Nephron progenitor cell (in vitro differentiated cells): ENCODE measurements around the gene SYF2.

Source experiments
- DNase-seq: peaks from one replicate; pipeline ENCODE4 v3.0.0; 2021
- H3K27ac Mint-ChIP-seq: 2 replicates; pipeline ENCODE4 v1.8.0; 2021; ENCODE audit warnings: mild to moderate bottlenecking, moderate library complexity, mixed read lengths
- H3K27me3 Mint-ChIP-seq: 2 replicates; pipeline ENCODE4 v1.8.0; 2021; ENCODE audit warnings: mild to moderate bottlenecking, low read depth, mixed read lengths; ENCODE audit not compliant: poor library complexity
- H3K36me3 Mint-ChIP-seq: 2 replicates; pipeline ENCODE4 v1.8.0; 2021; ENCODE audit warnings: low read depth, mixed read lengths
- H3K4me1 Mint-ChIP-seq: 2 replicates; pipeline ENCODE4 v1.8.0; 2021; ENCODE audit warnings: mixed read lengths
- H3K4me3 Mint-ChIP-seq: 2 replicates; pipeline ENCODE4 v1.8.0; 2021; ENCODE audit warnings: mild to moderate bottlenecking, moderate library complexity, mixed read lengths
- H3K9me3 Mint-ChIP-seq: 2 replicates; pipeline ENCODE4 v1.8.0; 2021; ENCODE audit warnings: mild to moderate bottlenecking, moderate library complexity, mixed read lengths
- TF ChIP-seq, protein P1 (sequence below): fragments of 200-600 bp; sonication (generic); IDR thresholded peaks from 2 replicates; pipeline ENCODE4 v1.5.0; 2021; ENCODE audit warnings: antibody characterized with exemption

Gene SYF2

DNA sequence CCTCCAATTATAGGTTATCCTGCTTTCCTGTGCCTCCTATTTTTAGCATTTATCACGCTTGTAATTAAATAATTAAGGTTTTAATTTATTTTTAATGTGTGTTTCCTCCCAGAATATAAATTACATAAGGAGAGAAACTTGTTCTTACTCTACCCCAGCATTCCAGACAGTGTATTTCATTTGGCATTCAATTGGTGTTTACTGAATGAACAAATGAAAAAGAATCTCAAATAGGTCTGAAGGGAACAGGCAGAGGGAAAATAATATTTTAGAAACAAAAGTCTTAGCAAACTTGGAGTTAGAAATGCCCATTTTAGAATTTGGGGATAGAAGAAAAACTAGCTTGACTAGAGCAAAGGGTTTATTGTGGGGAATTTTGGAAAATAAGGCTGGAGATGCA, 24.9 kb upstream of the SYF2 start:
- Mint-ChIP-seq H3K36me3 (peaks cover 3% of the 10 kb centered on the region), H3K27me3 (peaks cover 3% of the 10 kb centered on the region), H3K4me3 (no peak overlapping the region), H3K4me1 (peaks cover 20% of the 10 kb centered on the region), H3K27ac (no peak overlapping the region), H3K9me3 (no peaks in the 10 kb centered on the region)
- DNase-seq: no peak
- TF ChIP-seq, protein P1, sequence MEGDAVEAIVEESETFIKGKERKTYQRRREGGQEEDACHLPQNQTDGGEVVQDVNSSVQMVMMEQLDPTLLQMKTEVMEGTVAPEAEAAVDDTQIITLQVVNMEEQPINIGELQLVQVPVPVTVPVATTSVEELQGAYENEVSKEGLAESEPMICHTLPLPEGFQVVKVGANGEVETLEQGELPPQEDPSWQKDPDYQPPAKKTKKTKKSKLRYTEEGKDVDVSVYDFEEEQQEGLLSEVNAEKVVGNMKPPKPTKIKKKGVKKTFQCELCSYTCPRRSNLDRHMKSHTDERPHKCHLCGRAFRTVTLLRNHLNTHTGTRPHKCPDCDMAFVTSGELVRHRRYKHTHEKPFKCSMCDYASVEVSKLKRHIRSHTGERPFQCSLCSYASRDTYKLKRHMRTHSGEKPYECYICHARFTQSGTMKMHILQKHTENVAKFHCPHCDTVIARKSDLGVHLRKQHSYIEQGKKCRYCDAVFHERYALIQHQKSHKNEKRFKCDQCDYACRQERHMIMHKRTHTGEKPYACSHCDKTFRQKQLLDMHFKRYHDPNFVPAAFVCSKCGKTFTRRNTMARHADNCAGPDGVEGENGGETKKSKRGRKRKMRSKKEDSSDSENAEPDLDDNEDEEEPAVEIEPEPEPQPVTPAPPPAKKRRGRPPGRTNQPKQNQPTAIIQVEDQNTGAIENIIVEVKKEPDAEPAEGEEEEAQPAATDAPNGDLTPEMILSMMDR: no peak

DNA sequence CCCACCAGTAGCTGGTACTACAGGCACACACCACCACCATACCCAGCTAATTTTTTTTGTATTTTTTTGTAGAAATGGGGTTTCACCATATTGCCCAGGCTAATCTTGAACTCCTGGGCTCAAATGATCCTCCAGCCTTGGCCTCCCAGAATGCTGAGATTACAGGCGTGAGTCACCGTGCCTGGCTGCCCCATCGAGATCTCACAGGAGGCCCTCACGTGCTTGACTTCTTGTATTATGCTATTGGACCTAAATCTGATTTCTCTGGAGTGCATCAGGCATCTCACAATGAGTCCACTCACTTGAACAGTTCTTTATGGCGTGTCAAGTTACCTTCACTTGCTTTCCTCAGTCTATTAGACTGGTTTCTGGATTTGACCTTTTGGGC, 24.3 kb upstream of the SYF2 start:
- Mint-ChIP-seq H3K9me3 (no peaks in the 10 kb centered on the region), H3K27ac (no peak overlapping the region), H3K4me1 (peaks cover 20% of the 10 kb centered on the region), H3K27me3 (peaks cover 7% of the 10 kb centered on the region), H3K4me3 (no peak overlapping the region), H3K36me3 (no peaks in the 10 kb centered on the region)
- TF ChIP-seq, protein P1: no peak
- no peak for DNase-seq

GRCh38 chr1:25255706-25256577, 23.6 kb upstream of the SYF2 start:
- H3K4me1 Mint-ChIP-seq: peaks cover 20% of the 10 kb centered on the region
- H3K27ac Mint-ChIP-seq: peak overlapping the region; percentile 78
- peaks cover 7% of the 10 kb centered on the region for H3K27me3 Mint-ChIP-seq
- no peaks in the 10 kb centered on the region for H3K36me3 Mint-ChIP-seq
- no peak for DNase-seq
- TF ChIP-seq, protein P1: no peak
- no peak overlapping the region for H3K4me3 Mint-ChIP-seq
- no peaks in the 10 kb centered on the region for H3K9me3 Mint-ChIP-seq

DNA sequence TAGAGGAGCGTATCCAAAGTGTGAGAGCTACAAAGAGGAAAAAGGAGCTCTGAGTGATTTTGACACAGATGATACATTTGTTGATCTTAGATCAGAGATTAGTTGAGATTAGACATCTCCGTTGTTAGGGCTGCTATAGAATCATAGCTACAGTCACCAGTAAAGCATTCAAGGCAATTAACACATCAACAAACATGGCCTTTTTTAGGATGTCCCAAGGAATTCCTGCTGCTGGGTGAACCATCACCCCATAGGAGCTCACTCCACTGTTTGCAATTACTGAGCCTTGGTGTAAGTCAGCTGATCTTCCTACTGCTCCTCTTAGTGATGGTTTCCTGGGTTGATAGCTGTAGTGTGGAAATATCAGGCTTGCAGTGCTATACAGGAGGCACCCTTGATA, 21.6 kb upstream of the SYF2 start:
- no peaks in the 10 kb centered on the region for H3K9me3 Mint-ChIP-seq
- no peak for DNase-seq
- peaks cover 20% of the 10 kb centered on the region for H3K4me1 Mint-ChIP-seq
- H3K27ac Mint-ChIP-seq: no peak overlapping the region
- H3K27me3 Mint-ChIP-seq: peaks cover 5% of the 10 kb centered on the region
- TF ChIP-seq, protein P1: no peak
- H3K36me3 Mint-ChIP-seq: no peaks in the 10 kb centered on the region
- H3K4me3 Mint-ChIP-seq: no peak overlapping the region

DNA sequence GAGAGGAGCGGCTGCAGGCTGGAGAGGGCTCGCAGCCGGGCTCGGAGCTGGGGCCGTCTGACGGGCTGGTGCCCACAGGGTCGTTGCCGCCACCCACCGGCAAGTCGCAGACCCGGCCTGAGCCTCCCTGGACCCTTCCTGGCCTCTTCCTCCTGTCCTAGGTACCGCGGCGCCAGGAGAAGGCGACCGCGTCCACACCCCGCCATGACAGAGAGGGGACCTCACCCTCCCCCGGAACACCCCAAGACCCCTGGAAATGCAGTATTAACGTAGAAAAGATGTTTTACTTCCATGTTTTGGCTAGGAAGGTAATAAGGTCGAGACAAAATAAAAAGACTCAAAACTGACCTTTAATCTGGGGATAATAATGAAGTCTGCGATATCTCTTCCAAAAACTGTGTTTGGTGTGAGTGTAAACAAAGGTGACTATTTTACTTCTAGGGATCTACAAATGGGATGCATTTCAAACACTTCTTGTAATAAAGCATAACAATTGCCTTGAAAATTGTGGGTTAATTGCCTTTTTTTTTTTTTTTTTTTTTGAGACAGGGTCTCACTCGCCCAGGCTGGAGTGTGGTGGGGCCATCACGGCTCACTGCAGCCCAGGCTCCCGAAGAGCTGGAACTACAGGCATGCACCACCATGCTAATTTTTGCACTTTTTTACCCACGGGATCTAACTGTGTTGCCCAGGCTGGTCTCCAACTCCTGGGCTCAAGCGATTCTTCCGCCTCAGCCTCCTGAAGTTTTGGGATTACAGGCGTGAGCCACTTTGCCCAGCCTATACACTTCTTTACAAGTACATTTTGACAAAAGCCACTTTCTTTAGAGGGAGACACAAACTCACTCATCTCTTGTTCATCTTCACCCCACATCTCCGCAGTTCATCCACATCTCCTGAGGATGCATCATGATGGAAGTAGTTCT, 15.8 kb upstream of the SYF2 start:
- Mint-ChIP-seq H3K36me3 (peaks cover 22% of the 10 kb centered on the region), H3K27ac (peak overlapping the region; percentile 99), H3K4me1 (peaks cover 31% of the 10 kb centered on the region), H3K9me3 (no peaks in the 10 kb centered on the region), H3K27me3 (peaks cover 7% of the 10 kb centered on the region), H3K4me3 (peak overlapping the region; percentile 95)
- TF ChIP-seq, protein P1: peak; percentile 23
- DNase-seq: no peak
